LoVo (cell line): ENCODE data around the gene APOB.
A peak's percentile ranks its signal among the peaks of the same experiment; 100 is the strongest.

Source experiments
- DNase-seq: peaks from one replicate; pipeline ENCODE4 v3.0.0-alpha.2; 2016; ENCODE audit warnings: low spot score

Gene APOB

GRCh38 chr2:20982861-20983260, 61.0 kb downstream of the APOB start:
- DNase-seq, result no peak

DNA sequence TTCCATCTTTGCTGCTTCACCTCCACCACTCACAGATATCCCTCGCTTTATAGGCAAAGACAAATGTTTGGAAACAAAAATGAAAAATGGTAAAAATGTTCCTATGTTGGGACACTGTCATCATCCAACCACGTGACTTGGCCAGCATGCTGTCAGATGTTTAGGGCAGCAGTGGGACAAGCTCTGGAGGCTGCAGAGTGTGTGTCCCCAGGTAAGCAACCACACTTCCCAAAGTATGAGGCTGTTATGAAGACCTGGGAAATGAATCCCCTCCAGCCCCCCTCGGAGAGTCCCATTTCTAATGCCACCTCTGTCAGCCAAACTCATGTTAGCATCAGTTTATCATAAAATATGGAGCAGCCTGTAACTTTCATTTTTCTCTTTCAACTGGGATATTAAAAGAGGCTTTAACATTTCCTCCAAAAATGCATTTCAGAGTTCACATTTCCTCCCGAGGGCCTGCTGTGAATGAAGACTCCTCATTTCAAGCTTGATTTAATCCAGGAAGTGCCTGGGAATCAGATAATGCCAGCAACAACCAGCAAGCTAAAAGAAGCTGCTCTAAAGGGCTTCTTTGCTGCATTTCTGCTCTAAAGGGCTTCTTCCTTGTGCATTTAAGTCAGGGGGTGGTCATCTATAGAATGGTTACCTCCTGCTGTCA, 66.2 kb downstream of the APOB start:
- no peak for DNase-seq

GRCh38 chr2:20976527-20976926, 67.3 kb downstream of the APOB start:
- no peak for DNase-seq

DNA sequence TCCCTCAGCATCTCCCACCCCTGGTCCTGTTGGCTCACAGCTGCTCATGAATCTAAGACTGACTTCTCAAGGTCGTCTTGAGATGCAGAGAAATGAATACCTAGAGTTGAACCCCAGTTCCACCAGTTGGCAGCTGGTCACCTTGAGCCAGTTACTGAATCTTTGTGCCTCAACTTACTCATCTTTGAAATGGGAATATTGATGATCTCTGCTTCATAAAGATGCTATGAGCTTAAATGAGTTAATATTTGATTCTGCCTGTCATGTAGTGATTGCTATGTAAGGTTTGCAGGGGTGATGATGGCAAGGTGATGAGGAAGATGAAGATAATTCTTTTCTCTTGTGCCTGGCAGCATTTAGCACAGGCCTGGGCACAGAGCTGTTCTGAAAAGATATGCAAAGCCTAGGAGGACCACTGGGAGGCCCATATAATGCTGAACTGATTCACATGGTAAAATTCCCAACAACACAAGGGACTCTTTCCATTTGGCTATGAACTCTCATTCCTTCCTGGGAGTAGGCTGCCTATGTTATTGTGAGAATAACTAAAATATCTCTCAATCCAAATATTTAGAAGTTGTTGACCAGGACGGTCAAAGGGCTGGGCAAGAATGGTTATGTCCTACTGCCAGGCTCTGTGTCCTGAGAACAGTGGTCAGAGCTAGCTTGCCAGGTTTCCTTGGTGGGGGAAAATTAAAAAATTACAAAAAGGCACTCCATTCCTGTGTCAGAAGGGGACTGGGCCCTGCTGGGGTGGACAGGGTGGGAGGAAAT, 70.9 kb downstream of the APOB start:
- DNase-seq, result no peak

- no peak for DNase-seq
Observed at GRCh38 chr2:20972110-20972509, 71.8 kb downstream of the APOB start.

DNA sequence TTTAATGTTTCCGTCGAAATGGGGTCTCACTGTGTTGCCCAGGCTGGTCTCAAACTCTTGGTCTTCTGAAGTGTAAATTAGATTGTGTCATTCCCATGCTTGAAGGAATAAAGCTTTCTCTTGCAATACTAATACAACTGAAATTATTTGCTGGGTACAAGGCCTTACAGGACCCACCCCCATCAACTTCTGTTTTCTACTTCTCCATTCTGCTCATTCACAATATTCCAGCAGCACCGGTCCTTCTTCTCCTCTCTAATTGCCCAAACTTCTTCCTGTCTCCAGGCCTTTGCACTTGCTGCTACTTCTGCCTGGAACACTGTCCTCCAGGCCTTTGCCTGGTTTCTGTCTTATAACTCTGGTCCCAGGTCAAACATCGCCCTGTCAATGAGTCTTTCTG, 73.8 kb downstream of the APOB start:
- DNase-seq, result no peak

DNA sequence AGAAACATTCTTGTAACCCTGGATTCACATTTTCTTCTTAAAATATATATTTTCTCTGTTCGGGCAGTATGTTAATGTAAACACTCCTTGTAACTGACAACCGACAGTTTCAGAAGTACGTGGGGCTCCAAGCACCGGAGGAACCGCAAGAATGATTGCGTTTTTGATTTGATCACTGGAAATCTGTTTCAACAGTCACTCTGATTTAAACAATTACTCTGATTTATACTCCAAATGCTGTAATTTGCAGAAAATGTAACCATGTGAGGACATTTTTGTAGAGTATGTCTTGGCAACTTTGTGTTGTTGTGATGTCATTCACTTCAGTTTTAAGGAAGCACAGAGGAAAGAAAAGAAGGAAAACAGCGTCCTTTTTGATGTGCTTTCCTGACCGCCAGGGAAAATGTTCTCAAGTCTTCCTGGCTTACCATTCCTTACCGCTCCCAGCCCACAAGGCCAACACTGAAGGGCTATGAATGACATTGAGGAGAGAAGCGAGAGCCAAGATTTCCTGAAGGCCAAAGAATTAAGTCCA, 77.7 kb downstream of the APOB start:
- DNase-seq, result no peak

DNA sequence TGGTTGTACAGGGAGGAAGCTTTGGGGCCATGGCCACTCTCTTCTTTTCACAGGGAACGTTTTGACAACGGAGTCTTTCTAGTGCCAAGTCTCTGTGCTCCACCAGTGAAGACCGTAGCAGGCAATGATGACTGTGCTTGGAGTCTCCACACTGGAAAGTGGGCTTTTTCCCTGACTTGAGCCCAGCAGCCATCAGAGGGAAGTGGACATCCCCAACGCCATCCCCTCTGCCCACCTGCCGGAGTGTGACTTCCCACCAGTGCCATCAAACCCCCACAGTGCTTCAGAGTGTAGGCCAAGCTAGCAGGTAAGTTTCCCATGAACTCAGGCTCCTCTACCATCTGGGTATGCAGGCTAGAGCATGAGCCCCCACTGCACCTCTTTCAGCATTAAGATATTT, 78.7 kb downstream of the APOB start:
- DNase-seq, result no peak

GRCh38 chr2:20963867-20964266, 80.0 kb downstream of the APOB start:
- no peak for DNase-seq

DNA sequence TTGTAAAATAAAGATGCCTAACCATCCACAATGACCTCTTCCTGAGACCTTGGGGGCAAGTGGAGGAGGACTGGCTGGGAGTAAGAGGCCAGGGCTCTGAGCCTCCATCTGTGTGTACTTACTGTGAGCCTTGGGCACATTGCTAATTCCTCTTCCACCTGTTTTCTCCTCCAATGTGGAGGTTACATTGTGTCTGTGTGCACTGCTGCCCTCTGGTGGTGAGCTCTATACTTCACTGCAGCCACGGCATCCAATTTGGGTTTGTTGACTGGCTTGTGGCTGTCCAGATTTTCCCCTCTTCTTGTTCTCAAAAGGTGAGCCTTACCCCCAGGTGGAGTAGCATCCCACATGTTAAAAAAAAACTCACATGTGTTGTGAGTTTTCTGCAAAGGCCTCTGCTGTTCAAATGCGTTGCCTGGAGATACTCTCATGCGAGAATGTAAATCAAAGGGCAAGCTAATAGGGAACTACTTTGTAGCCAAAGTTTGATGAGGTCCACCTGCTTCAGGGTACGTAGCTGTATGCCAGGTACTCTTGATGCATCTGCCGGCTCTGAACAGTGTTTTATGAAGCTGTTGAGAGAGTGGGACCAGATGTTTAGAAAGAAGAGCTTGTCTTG, 80.8 kb downstream of the APOB start:
- peak; percentile 59 for DNase-seq

GRCh38 chr2:20961858-20962257, 82.0 kb downstream of the APOB start:
- no peak for DNase-seq

GRCh38 chr2:20960003-20960402, 83.9 kb downstream of the APOB start:
- no peak for DNase-seq

DNA sequence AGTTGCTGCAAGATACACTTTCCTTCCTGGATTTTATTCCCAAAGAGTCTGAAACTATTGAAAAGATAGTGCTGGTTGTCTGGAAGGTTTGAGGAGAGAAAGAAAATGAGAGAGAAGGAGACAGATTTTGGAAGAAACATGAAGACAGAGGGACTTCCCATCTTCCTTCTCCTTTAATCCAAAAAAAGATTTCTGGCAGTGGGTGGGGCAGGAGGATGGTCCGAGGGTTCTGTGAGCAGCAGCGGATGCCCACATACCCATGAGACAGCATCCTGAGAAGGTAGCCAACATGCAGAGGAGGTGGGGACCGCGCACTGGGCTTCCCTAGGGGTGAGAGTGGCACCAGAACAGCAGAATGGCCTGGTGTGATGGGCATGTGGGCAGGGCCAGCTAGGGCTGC, 84.6 kb downstream of the APOB start:
- DNase-seq, result no peak

GRCh38 chr2:20957788-20958525, 85.9 kb downstream of the APOB start:
- DNase-seq, result no peak

- no peak for DNase-seq
Observed at GRCh38 chr2:20955277-20956026, 88.4 kb downstream of the APOB start.

- no peak for DNase-seq
Observed at GRCh38 chr2:20953146-20953824, 90.6 kb downstream of the APOB start.
